DLD1 (cell line): ENCODE data around the gene MKLN1.
"Not testable (repeated sequence)": the region's sequence is repeated elsewhere in the genome, so short reads cannot be mapped to it uniquely, and the experiment has no call there.

Experiments
- in situ Hi-C: cut with HindIII; loops from 2 replicates; pipeline ENCODE4 v1.10.0; 2017; ENCODE audit warnings: low sequenced_read_pairs

The MKLN1 gene

DNA sequence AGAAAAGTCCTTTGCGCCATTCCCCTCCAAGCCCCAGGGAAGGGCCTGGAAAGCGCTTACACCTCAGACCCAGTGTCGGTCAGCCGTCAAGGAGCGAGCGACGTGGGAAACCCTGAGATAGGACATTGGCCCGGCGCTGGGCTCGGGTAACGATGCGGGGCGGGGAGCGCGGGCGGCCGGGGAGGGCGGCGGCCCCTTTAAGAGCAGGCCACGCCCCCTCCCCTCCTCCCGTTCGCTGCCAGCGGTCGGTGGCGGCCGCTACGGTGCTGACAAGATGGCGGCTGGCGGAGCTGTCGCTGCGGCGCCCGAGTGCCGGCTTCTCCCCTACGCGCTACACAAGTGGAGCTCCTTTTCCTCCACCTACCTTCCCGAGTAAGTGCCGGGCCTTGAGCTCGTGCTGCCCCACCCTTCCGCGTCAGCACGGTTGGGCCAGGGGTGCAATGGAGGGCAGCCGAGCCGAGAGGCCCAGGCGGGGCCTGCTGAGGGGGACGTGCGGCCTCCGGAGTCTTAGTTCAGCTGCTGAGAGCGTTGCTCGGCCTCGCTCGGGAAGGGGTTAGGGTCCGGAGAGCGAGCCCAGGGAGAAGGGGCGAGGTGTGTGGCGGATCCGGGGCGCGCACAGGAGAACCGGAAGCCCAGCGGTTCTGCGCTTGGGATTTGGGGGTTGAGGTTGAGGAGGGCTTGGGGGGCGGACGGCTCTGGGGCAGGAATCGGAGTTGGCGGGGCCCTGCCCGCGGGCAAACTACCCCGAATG lies at the start of gene MKLN1:
Gene MKLN1, plus strand, starts transcription at position 251 of the 751 bp plus-strand sequence. Its CDS starts 24 bp downstream, at position 275.
- in situ Hi-C loops, result no loop called here

DNA sequence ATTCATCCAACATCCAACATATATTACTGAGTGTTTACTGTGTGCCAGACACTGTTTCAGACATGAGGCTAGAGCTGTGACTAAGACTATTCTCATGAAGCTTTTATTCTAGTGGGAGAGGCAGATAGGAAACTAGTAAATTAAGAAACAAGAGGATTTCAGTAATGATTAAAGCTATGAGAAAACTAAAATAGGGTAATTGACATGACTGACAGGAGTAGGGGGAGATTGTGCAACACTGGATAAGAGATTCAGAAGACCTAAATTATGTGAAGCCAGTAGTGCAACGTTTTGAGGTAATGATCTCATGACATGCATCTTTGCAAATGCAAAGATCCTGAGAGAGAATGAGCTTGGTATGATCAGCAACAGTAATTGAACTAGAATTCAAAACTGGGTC lies 48.6 kb upstream of the MKLN1 start:
- in situ Hi-C loops, result no loop called here

DNA sequence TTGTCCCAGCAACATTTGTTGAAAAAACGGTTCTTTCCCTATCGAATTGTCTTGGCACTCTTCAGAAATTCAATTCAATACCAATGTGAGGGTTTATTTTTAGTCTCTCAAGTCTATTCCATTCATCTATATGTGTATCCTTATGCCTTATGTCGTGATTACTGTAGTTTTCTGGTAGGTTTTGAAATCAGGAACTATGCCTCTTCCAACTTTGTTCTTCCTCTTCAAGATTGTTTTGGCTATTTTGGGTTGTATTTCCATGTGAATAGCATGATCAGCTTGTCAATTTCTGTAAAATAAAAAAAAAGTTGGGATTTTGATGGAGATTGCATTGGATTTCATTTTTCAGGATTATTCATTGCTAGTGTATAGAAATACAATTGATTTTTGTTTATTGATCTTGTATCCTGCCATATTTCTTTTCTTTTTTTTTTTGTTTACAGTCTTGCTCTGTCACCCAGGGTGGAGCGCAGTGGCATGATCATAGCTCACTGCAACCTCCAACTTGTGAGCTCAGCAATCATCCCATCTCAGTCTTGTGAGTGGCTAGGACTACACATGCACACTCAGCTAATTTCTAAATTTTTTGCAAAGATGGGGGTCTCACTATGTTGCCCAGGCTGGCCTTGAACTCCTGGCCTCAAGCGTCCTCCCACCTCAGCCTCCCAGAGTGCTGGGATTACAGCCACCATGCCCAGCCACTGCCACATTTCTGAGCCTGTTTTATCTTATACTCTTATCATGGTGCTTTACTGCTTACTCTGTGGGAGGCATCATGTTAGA lies 46.2 kb upstream of the MKLN1 start:
- in situ Hi-C loops, result no loop called here

DNA sequence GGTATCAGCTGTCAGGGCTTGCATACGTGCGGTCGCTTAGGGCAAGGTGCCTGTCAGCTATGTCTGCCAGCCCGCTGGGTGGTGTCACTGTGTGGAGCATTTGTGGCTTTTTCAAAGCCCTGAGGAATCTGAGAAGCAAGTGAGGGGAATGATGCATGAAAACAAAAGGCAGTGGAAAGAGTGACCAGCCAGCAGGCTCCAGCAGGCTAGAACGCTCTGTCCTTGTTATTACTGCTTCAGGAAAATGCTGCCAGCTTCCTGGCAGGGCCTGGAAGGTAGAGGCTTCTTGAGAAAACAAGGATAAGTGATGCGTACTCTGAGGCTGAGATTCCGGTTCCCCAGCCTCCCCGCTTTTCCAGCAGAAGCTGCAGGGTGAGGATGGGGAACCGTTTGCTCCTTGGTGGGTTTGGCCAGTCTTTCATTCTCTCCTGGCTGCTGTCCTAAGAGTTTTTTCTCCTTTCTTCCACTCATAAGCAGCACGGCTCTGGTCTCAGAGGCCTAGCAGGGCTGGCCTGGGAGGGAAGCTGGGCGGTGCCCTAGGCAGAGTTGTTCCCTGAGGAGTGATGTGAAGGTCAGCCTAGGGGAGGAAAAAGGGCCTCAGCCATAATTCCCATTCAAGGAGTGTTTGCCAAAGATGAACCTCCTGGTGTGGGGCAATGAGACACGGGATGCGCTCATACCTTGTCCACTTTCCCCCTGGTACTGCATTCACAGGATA lies 42.8 kb upstream of the MKLN1 start:
- in situ Hi-C loops, result no loop called here

DNA sequence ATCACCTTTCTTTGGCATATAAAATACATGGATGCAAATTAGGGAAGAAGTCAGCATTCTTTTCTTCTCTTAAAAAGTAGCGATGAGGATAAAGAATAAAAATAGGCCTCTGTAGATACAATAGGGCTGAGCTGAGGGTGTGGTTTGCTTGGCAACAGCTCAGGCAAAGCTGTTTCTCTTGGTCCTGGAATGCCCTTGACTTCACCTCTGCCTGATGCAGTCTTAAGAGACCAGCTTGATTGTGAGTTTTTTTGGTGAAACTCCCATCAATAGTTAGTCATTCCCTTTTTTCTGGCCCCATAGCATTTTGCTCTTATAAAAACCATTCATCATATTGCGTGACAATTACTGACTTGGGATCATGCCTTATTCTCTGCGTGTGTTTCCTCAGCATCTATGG lies 42.1 kb upstream of the MKLN1 start:
- in situ Hi-C loops, result no loop called here

DNA sequence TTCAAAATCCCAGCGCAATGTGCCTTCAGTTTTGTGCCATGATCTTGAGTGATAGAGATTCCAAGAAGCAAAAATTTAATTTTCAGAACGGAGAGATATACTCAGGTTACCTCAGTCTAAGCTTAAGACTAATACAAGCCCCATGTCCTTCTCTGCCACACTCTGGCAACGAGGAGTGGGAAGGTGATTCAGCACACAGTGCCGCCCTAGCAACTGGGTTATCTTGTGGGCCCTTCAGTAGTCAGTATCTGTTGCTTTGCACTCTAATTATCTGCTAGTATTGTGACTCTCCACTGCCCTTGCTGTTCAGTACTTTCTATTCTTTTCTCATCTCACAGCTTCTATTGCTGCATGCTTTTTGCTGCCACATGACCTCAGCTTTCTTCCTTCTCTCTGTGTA lies 39.2 kb upstream of the MKLN1 start:
- in situ Hi-C loops, result no loop called here

DNA sequence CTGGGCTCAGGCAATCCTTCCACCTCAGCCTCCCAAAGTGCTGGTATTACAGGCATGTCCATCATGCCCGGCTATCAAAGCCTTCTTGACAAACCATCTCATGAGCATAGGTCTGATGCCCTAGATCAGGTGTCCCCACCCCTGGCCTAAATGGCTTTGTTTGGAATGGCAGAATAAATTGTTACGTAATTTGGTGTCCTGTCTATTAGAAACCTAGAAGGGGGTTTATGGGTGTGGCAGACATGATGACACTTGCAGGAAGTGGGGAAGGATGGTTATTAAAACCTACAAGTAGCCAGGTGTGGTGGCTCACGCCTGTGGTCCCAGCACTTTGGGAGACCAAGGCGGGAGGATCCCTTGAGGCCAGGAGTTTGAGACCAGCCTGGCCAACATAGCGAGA lies 38.6 kb upstream of the MKLN1 start:
- in situ Hi-C loops, result no loop called here

DNA sequence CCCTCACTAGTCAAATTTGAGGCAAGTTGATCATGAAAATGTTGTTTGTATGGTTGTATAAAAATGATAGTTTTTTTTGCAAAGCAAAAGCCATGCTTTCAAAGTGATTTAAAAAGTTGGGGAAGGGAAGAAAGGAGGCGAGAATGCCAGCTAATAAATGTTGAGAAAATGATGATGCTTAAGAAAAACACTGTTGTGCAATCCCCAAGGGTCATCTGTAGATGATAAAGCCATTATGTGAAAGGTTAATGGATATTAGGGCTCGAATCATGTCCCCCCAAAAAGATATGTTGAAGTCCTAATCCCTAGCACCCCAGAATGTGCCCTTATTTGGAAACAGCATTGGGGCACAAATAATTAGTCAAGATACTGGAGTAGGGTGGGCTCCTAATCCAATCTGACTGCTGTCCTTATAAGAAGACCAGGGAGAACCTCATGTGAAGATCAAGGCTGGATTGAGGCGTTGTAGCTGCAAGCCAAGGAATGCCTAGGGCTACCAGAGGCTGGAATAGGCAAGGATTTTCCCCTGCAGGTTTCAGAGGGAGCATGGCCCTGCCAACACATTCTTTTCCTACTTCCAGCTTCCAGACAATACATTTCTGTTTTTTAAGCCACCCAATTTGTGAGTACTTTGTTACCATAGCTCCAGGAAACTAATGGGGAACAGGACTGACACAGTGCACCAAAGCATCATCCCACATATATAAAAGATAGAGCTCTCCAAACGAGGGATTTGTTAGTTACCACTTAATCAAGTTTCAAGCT lies 35.4 kb upstream of the MKLN1 start:
- in situ Hi-C loops, result no loop called here

DNA sequence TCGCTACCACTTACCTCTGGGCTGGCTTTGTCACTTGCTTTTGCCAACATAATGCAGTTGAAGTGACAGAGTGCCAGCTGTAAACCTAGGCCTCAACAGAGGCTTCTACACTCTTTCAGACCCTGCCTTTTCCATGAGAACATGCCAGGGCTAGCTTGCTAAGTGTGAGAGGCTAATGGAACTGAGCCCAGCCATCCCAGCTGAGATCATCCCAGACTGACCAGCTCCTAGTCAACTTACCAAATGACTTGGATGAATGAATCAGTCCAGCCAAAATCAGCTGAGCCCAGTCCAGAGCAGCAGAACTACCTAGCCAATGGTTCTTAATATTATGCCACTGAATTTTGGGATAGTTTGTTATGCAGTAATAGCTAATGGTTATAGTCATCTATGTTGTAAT lies 34.7 kb upstream of the MKLN1 start:
- in situ Hi-C loops, result no loop called here

DNA sequence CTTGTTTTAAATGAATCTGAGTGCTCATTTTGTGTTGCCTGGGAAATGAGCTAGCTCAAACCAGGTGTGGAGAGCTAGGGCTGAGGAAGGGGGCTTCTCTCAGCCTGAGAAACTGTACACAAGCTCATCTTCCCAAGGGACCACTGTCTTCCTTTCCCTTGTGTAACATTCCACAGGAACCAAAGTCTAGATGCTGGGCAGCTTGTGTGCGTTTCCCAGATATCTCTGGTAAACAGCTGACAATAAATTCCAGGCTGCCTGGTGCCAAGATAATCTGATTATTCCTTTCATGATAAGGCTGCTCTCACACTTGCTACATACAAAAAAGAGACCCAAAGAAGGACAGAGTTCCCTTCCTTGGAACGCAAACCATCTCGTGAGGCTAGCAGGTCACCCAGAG lies 33.1 kb upstream of the MKLN1 start:
- in situ Hi-C loops, result no loop called here

DNA sequence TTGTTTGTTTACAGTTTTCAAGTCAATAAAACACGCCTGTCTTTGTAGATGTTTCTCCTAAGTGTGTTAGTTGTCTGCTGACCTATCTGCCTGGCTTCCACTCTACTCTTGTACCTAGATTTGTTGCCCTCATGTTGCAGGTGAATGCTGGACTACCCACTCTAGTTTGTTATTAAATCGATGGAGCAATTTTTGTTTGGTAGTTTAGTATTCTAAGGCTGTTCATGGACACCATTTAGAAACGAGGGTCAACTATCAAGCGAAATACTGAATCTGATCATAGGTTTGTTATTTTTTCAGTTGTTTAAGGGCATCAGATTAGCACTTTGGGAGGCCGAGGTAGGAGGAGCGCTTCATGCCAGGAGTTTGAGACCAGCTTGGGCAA lies 29.1 kb upstream of the MKLN1 start:
- in situ Hi-C loops, result no loop called here

DNA sequence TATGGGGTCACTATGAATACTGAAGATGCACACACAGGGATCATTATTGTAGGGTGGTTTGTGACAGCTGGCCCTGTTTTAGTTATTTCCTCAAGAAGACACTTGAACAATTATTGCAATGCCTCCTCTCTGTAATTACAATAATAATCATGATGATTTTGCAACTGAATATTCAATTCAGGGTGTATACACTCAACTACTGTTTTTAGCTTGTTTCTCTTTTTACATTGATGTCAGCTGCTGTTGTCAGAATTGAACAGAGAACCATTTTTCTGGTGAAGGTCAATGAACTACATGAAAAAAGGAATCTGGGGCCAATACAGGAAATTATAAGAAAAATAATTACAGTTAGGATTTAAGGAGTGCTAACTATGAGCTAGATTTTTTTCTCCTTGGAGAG lies 28.6 kb upstream of the MKLN1 start:
- in situ Hi-C loops, result no loop called here

DNA sequence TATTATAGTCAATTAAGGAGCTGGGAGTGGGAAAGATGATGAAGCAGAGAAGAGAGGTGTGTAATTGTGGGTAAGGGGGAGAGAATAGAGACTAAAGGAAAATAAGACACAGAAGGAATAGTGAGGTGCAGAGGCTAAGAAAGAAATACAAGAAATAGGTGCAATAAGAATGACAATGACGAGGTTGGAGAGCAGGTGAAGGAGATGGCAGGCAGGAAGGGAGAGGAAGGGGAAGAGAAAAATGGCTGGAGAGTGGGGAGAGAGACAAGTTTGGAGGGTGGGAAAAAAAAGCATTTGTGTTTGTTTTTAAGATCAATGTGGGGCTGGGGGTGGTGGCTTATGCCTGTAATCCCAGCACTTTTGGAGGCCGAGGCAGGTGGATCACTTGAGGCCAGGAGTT lies 27.6 kb upstream of the MKLN1 start:
- in situ Hi-C loops, result no loop called here

DNA sequence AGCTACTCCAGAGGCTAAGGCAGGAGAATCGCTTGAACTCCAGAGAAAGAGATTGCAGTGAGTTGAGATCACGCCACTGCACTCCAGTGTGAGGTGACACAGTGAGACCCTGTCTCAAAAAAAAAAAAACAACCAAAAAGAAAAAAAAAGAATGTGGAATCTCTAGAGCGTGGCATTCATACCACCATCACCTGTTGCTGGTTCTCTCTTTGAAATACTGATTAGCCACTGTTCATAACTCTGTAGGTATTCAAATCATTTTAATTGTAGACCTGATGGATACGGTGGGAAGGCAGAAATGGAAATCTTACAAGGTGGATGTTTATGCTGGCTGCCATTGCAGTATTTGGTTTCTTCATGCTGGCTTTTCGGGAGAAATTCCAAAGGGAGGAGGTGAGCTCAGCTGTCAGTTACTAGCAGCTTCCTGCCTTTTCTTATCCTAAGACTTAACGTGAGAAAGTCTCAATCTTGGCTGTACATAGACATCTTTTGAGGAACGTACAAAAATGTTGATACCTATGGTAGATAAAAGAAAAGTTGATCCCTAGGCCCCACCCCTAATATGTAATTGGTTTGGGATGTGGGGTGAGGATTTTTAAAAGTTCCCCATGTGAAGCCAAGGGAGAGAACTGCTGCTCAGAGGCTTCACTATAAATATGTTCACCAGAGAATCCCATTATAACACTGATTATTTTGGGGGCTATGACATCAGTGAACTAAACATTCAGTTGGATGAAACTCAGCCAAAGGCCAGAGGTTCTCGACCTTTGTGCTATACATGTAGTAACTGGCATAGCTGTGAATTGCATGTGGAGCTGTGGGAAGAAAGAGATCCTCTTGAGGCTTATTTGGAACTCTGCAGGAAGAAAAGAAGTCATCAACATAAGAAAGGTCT lies 26.9 kb upstream of the MKLN1 start:
- in situ Hi-C loops, result no loop called here

DNA sequence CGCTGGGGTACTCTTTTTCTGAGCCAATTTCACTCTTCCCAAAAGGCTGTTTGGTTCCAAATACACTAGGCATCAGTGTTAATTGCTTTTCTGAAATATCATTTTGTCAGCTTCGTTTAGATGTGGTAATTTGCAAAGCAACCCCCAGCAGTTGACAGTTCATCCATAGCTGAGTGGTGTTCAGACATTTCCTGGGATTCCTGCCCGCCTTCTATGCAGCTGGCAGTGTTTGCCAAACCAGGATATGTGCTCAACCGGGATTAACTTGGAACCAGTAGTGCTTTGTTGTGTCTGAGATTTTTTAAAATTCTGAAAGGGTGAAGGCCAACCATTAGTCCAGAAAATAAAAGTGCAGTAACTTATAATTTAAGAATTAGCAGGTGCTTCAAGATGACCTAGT lies 25.2 kb upstream of the MKLN1 start:
- in situ Hi-C loops, result no loop called here

DNA sequence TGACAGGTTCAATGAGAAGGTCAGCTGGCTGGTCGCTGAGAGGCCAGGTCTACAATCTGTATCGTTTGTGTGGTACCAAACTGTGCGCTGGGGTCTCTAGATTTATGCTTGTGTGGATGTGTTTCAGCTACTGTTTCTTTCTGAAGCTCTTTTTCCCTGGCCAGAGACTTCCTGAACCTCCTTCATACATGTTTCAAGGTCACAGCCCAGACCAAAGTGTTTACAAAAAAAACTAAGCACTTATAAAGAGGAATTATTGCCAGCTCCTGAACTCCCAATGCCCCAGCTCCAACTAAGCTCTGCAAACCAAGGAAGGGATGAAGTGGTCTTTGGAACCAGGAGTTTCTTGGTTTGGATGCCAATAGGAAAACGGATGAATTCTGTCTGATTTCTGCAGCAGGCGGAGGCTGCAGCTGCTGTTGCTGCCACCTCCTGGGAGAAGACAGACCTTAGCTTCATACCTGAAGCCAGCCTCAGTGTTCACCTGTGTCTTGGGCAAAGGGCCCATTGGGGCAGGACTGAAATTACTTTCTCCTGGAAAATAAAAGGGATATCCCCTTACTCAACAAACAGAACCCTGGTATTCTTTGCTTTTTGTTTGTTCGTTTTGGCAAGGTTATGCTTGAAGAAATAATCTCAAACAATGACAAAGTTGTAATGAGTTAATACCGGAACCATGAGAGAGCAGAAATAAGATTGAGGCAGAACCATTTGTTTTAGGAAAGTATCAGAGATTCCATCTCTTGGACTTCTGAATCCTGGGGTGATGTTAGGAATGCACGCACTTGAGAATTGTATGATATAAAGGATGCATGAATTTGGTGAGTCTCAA lies 24.6 kb upstream of the MKLN1 start:
- in situ Hi-C loops, result no loop called here

DNA sequence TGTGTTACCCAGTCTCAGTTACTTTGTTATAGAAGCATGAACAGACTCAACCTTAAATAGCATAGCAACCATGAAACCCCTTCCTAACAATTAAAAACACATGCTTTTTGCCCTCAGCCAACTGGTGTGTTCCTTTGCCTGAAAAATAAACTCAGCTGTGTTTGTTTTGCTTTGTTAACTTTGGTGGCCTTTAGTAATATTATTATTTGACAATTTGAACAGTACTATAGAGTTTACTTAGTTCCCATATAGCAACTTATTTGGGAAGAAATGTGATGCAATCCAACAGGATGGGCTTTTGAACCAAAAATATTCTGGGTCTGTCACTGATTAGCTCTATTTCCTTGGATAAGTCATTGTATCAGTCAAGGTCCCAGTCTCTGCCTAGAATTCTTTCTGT lies 22.5 kb upstream of the MKLN1 start:
- in situ Hi-C loops, result no loop called here

DNA sequence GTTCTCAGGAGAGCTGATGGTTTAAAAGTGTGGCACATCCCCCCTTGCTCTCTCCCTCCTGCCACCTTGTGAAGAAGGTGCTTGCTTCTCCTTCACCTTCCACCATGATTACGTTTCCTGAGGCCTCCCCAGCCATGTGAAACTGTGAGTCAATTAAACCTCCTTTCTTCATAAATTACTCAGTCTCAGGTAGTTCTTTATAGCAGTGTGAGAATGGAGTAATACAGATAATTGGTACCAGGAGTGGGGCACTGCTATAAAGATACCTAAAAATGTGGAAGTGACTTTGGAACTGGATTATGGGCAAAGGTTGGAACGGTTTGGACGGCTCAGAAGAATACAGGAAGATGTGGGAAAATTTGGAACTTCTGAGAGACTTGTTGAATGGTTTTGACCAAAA lies 21.6 kb upstream of the MKLN1 start:
- in situ Hi-C loops, result not testable (repeated sequence)

DNA sequence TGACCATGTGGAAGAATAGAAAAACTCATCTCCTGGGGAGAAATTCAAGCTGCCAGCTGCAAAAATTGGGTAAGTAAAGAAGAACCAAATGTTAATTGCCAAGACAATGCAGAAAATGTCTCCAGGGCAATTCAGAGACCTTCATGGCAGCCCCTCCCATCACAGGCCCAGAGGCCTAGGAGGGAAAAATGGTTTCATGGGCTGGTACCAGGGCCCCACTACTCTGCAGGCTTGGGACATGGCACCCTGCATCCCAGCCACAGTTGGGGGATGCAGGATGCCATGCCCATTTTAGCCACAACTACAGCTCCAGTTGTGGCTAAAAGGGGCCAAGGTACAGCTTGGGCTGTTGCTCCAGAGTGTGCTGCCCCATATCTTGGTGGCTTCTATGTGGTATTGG lies 20.9 kb upstream of the MKLN1 start:
- in situ Hi-C loops, result no loop called here
